ENCODE results near the gene SOX8.

GRCh38 chr16:984121-984694, 2.6 kb downstream of the SOX8 start:
- no peak for TF ChIP-seq CTCF (IDR thresholded peaks at IDR 0.05)
- TF ChIP-seq EP300 (IDR thresholded peaks at IDR 0.05): no peak
- no peak for TF ChIP-seq POLR2A (IDR thresholded peaks at IDR 0.05)
